Suprapubic skin (tissue), 4 donors: Measurements from ENCODE around the gene OR10J5.

Experiments used
- EP300 ChIP-seq: sonication (generic); formaldehyde crosslinking; IDR thresholded peaks from one replicate; pipeline ENCODE4 v1.6.1; 2017; ENCODE audit warnings: antibody characterized with exemption
- POLR2A ChIP-seq, 2 donors: fragments of 450-650 bp; IDR thresholded peaks; one replicate each; pipeline ENCODE4 v1.6.1; 2017; ENCODE audit warnings: antibody characterized with exemption in 2 of 2, mild to moderate bottlenecking in 2 of 2, moderate library complexity in 2 of 2
- POLR2AphosphoS5 ChIP-seq, 3 donors: sonication (generic); formaldehyde crosslinking; IDR thresholded peaks; one replicate each; pipeline ENCODE4 v1.6.1; 2017; ENCODE audit warnings: antibody characterized with exemption in 3 of 3
- TF ChIP-seq, protein P1 (sequence below), 2 donors: fragments of 200-600 bp in 1 of 2; fragments of 450-650 bp in 1 of 2; sonication (generic) in 1 of 2; IDR thresholded peaks; one replicate each; pipeline ENCODE4 v1.5.1; 2016 to 2019; ENCODE audit warnings: antibody characterized with exemption in 2 of 2, mild to moderate bottlenecking in 1 of 2, moderate library complexity in 1 of 2

DNA sequence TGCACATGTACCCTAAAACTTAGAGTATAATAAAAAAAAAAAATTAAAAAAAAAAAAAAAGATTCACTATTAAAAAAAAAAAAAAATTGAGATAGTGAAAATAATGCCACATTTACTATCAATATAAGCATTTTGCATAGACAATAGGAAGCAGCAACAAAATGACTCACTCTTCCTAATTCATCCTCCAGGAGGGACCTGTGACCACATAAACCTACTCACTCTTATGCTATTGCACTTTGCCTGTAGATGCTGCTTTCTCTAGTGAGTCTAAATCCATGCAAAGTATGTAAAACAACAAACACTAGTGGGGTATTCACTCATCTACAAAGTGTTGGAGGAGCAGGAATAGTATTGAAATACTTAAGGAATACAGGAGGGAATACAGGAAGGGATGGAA is 2.9 kb downstream of the OR10J5 start:
- TF ChIP-seq, protein P1, sequence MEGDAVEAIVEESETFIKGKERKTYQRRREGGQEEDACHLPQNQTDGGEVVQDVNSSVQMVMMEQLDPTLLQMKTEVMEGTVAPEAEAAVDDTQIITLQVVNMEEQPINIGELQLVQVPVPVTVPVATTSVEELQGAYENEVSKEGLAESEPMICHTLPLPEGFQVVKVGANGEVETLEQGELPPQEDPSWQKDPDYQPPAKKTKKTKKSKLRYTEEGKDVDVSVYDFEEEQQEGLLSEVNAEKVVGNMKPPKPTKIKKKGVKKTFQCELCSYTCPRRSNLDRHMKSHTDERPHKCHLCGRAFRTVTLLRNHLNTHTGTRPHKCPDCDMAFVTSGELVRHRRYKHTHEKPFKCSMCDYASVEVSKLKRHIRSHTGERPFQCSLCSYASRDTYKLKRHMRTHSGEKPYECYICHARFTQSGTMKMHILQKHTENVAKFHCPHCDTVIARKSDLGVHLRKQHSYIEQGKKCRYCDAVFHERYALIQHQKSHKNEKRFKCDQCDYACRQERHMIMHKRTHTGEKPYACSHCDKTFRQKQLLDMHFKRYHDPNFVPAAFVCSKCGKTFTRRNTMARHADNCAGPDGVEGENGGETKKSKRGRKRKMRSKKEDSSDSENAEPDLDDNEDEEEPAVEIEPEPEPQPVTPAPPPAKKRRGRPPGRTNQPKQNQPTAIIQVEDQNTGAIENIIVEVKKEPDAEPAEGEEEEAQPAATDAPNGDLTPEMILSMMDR (IDR thresholded peaks at IDR 0.05) = no peak
- TF ChIP-seq POLR2A (IDR thresholded peaks at IDR 0.05) (no peak), POLR2AphosphoS5 (IDR thresholded peaks at IDR 0.05) (no peak), EP300 (no peak)
